GM12872 (cell line): Measurements from ENCODE around the gene MYL7.
A peak's percentile ranks its signal among the peaks of the same experiment; 100 is the strongest.

Experiments
- CTCF ChIP-seq: IDR thresholded peaks from 3 replicates; pipeline ENCODE4 v1.5.1; 2011; ENCODE audit warnings: low read depth, mild to moderate bottlenecking, low read length, moderate library complexity; ENCODE audit not compliant: insufficient read depth

MYL7 gene

GRCh38 chr7:44142028-44142427 lies 896 bp upstream of the MYL7 start:
- TF ChIP-seq CTCF, result no peak

GRCh38 chr7:44140341-44140740 lies 791 bp downstream of the MYL7 start:
- no peak for TF ChIP-seq CTCF

GRCh38 chr7:44139311-44140010 lies 1.7 kb downstream of the MYL7 start:
- no peak for TF ChIP-seq CTCF

- peak; percentile 20; the same call in 1 of the 3 replicates for TF ChIP-seq CTCF
Observed at GRCh38 chr7:44138698-44139097, 2.4 kb downstream of the MYL7 start.

- TF ChIP-seq CTCF, result no peak
Observed at GRCh38 chr7:44136731-44137130, 4.4 kb downstream of the MYL7 start.

GRCh38 chr7:44134943-44135628 lies 6.0 kb downstream of the MYL7 start:
- no peak for TF ChIP-seq CTCF

- no peak for TF ChIP-seq CTCF
Observed at GRCh38 chr7:44133295-44133694, 7.8 kb downstream of the MYL7 start.
